NOMO-1 treated with dmso at 0.1 percent for 144 hours (cell line): ENCODE measurements around the gene KRTAP4-2.
"Not testable (repeated sequence)": the region's sequence is repeated elsewhere in the genome, so short reads cannot be mapped to it uniquely, and the experiment has no call there.

Experiments
- DNase-seq: peaks from one replicate; lab custom pipeline; 2025; ENCODE audit not compliant: unreplicated experiment; lab: John Stamatoyannopoulos, UW

Gene KRTAP4-2

DNA sequence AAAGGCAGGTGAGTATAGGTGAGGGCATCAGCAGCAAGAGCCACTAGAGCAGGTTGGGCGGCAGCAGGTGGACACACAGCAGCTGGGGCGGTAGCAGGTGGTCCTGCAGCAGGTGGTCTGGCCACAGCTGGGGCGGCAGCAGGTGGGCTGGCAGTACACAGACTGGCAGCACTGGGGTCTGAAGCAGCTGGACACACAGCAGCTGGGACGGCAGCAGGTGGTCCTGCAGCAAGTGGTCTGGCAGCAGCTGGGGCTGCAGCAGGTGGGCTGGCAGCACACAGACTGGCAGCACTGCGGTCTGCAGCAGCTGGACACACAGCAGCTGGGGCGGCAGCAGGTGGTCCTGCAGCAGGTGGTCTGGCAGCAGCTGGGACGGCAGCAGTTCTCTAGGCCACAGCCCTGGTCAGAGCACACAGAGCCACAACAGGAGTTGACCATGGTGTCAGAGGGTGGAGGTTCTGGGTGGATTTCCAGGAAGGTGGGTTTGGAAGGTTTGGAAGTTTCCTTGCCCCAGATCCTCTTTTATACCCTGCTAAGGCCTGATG is at the start of gene KRTAP4-2:
Gene KRTAP4-2 (minus strand): TSS at position 495 of the 545 bp plus-strand sequence. CDS start 57 bp downstream, at position 438.
- no peak for DNase-seq

DNA sequence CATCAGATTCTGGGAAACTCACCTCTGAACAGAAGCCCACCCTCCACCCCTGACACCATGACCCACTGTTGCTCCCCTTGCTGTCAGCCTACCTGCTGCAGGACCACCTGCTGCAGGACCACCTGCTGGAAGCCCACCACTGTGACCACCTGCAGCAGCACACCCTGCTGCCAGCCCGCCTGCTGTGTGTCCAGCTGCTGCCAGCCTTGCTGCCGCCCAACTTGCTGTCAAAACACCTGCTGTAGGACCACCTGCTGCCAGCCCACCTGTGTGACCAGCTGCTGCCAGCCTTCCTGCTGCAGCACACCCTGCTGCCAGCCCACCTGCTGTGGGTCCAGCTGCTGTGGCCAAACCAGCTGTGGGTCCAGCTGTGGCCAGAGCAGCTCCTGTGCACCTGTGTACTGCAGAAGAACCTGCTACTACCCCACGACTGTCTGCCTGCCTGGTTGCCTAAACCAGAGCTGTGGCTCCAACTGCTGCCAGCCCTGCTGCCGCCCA is 48.6 kb upstream of the KRTAP4-2 start, which contains the start of gene KRTAP9-2:
Gene KRTAP9-2 (plus strand): TSS at position 51 of the 498 bp plus-strand sequence. CDS start 7 bp downstream, at position 58.
- not testable (repeated sequence) for DNase-seq

DNA sequence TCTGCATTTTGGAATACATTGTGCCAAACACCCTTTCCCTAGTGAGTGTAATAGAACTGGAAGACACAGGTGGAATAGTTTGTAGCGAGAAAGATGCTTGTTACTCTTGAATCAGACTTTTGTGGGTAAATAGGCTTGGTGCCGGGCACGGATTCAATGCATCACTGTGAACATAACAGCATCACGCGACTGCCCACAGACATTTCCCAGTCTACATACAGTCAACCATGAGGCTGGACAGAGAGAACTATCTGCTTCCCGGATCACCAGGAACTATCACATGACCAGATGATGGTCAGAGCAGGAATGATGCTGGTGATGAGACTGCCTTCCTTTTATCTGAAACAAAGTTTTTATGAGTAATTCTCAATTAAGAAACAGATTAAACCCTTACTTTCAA is 48.0 kb upstream of the KRTAP4-2 start:
- DNase-seq = no peak

DNA sequence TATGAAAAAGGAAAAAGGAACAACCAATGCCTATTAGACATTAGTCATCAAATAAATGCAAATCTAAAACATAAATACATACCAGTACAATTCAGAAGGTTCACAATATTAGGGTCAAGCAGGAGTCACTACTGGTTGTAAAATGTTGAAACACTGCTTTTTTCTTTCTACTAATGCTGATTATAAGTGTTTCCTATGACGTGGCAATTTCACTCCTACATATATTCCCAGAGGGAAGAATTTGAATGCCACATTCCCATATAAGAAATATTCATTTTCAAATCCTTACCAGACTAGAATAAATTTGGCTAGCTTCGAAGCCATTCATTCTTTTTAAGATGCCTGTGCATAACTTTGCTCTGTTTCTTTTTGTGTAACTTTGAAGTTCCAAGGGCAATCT is 45.8 kb upstream of the KRTAP4-2 start:
- no peak for DNase-seq

DNA sequence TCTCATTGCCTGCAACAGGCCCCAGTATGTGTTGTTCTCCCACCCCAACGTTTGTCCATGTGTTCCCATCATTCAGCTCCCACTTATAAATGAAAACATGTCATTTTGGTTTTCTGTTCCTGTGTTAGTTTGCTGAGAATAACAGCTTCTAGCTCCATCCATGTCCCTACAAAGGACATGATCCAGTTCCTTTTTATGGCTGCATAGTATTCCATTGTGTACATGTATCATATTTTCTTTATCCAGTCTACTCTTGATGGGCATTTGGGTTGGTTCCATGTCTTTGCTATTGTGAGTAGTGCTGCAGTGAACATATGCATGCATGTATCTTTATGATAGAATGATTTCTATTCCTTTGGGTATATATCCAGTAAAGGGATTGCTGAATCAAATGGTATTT is 37.7 kb upstream of the KRTAP4-2 start:
- DNase-seq = no peak

DNA sequence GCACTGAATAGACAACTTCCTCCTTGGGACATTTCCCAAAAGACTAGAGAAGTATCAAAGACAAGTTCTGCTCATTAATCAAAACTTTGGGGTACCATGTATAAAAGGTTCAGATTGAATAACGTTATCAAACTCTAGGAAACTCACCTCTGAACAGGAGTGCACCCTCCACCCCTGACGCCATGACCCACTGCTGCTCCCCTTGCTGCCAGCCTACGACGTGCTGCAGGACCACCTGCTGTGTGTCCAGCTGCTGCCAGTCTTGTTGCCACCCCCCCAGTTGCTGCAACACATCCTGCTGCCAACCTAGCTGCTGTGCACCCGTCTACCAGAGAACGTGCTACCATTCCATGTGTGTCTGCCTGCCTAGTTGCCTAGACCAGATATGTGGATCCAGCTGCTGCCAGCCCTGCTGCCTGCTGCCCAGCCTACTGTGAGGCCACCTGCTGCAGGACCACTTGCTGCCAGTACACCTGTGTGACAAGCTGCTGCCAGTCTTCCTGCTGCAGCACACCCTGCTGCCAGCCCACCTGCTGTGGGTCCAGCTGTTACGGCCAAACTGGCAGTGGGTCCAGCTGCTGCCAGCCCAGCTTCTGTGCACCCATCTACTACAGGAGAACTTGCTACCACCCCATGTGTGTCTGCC is 34.6 kb upstream of the KRTAP4-2 start:
- DNase-seq = no peak

DNA sequence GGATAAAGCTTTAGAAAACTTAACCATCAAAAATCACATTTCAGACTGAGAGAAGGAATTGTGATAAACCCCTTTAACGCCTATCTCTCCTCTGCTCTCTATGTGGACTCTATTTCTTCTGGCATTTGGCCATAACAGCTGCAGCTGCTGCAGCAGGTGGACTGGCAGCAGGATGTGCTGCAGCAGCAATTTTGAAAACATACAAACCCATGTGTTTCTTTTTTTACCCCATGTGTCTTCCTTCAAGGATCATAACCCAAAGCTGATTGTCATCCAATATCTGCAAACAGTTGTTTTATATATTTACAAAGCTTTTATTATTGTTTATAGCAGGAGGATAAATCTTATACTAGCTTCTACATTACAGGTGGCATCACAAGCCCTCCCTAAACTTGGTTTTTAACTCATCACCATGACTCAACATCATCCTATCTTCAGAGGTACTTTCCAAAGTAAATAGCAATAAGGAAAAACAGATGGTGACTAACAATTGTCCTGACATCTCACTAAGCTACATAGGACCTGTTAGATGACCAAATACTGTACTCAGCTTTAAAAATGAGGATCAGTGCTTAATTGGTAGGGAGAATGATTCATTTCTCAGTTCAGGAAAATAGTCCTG is 33.9 kb upstream of the KRTAP4-2 start:
- no peak for DNase-seq

DNA sequence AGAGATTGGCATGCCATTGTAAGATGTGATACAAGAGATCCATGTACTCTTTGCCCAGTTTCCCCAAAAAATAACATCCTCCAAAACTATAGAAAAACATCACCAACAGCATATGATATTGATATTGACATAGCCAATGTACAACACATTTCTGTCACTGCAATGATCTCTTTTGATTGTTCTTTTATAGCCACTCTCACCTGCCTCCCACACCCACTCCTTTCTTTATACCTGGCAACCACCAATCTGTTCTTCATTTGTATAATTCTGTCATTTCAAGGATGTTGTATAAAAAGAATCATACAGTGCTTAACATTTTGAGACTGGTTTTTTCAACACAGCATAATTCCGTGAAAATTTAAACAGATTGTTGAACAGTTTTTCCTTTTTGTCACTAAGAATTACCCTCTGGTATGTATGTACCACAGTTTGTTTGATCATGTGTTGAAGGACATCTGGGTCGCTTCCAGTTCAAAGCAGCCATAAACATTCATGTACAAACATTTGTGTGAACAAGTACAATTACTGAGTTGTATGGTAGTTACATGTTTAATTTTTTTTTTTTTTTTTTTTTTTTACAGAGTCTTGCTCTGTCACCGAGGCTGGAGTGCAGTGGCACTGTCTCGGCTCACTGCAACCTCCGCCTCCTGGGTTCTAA is 21.5 kb upstream of the KRTAP4-2 start:
- DNase-seq = no peak

DNA sequence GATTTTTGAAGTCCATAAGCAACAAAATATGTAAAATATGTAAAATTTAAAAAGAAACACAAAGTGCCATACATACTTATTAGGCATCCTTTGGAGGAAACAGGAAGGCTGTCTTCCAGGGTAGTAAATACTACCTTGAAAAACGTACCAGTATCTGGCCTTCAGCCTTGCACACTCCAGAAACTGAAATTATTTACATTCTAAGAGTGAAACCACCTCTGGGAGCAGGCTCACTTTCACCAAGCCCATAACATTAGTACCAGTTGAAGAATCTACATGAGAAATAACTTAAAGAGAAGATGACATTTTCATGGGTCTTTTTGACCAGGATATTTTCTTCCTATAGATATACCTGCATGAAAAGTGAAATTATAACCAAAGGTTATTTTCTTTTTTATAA is 18.0 kb upstream of the KRTAP4-2 start:
- DNase-seq = no peak

DNA sequence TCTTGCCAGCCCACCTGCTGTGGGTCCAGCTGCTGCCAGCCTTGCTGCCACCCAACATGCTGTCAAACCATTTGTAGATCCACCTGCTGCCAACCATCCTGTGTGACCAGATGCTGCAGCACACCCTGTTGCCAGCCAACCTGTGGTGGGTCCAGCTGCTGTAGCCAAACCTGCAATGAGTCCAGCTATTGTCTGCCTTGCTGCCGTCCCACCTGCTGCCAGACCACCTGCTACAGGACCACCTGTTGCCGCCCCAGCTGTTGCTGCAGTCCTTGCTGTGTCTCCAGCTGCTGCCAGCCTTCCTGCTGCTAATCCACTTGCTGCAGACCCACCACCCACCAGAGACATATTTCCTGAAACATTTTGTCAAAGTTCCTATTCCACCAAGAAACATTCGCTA is 12.3 kb upstream of the KRTAP4-2 start:
- no peak for DNase-seq

DNA sequence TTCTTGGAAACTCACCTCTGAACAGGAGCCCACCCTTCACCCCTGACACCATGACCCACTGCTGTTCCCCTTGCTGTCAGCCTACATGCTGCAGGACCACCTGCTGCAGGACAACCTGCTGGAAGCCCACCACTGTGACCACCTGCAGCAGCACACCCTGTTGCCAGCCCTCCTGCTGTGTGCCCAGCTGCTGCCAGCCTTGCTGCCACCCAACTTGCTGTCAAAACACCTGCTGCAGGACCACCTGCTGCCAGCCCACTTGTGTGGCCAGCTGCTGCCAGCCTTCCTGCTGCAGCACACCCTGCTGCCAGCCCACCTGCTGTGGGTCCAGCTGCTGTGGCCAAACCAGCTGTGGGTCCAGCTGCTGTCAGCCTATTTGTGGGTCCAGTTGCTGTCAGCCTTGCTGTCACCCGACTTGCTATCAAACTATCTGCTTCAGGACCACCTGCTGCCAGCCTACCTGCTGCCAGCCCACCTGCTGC is 11.9 kb upstream of the KRTAP4-2 start, which contains the start of gene KRTAP9-1:
Gene KRTAP9-1 (plus strand): TSS at position 51 of the 482 bp plus-strand sequence. CDS start 0 bp downstream, at position 51.
- DNase-seq = not testable (repeated sequence)

DNA sequence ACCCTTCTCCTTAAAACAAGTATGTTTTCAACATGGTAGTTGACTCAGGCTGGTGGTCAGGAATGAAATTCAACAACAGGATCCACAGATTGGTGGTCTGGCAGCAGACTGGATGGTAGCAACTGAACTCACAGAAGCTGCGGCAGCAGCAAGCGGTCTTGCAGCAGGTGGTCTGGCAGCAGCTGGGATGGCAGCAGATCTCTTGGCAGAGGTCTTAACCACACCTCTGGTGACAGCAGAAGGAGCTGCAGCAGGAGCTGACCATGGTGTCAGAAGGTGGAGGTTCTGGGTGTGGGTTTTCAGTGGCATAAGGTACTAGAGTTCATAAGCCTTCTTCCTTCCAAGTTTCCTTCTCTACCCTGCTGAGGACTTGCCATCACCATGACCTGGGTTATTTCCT is 8.9 kb upstream of the KRTAP4-2 start:
- DNase-seq = no peak

DNA sequence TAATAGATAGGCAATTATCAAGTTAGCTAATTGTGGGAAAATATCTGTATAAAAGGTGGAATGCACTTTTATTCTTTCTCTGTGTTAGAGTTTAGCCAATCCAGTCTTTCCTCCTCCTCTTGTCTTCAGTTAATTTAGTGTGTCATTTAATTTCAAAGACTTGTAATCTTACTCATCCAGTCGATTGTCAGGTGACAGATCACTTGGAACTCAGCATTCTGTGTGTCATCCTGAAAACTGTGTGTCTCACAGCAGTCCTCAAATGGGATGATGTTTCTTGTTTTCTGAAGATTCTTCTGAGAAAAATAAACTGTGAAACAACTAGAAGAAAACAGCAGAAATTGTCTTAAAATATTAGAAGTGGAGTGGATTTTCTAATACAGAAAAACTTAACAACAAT is 7.0 kb upstream of the KRTAP4-2 start:
- DNase-seq = no peak

DNA sequence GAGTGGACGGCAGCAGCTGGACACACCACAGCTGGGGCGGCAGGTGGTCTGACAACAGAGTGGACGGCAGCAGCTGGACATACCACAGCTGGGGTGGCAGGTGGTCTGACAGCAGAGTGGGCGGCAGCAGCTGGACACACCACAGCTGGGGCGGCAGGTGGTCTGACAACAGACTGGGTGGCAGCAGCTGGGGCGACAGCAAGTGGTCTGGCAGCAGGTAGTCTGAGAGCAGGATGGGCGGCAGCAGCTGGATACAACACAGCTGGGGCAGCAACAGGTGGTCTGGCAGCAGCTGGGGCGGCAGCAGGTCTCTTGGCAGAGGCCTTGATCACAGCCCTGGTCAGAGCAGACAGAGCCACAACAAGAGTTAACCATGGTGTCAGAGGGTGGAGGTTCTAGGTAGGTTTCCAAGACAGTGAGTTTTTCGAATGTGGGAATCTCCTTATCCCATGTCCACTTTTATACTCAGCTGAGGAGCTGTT is 6.5 kb upstream of the KRTAP4-2 start, which contains the start of gene KRTAP4-1:
Gene KRTAP4-1 (minus strand): TSS at position 432 of the 482 bp plus-strand sequence. CDS start 57 bp downstream, at position 375.
- DNase-seq = no peak

DNA sequence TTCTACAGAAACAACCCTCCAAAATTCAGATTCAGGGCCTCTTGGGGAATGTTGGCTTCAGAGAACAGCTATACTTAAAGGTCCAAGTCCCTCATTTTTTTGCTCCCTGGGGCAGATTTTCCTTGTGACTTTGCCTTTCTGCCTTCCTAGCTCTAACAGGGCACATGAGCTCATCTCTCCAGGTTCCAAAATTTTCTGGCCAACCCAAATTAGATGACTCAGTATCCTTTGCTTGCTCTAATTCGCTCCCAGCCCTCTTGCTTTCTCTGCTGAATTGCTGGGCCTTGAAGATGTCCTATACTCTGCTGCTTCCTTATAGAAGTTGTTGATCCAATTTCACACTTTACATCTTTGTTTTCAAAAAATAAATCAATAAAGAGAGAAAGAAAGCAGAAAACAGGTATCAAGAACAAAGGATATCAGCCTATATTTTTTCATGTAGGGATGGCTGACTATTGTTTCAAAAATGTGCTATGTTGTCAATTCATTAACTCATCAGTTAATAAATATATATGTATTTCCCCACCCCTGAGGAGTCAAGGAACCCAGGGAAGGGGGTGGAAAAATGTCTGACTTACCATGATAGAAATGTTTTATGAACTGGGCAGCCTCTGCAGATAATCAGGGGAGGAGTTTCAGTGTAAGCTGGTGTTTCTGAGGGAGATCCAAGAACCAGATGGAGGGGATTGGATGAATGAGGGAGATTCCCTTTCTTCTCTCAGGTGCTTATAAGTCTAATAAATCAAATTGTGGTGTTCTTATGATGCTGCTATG is 1.0 kb upstream of the KRTAP4-2 start:
- no peak for DNase-seq

DNA sequence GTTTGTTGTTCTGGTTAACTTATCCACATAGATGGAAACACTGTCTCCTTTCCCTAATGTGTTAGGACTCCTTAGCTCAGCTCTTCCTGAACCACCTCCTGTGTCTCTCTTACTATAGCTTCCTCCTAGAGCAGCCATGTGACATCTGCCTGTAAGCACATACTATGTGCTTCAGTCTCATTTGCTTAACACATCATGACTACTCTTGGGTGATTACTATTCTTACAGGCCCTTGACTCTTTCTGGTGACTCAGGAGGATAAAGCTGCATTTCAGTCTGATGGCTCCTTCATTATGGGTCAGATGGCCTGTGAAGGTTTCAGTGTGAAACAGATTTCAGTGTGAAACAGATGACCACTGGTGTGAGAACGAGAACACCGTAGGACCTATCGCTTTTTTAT is 320 bp upstream of the KRTAP4-2 start:
- no peak for DNase-seq

DNA sequence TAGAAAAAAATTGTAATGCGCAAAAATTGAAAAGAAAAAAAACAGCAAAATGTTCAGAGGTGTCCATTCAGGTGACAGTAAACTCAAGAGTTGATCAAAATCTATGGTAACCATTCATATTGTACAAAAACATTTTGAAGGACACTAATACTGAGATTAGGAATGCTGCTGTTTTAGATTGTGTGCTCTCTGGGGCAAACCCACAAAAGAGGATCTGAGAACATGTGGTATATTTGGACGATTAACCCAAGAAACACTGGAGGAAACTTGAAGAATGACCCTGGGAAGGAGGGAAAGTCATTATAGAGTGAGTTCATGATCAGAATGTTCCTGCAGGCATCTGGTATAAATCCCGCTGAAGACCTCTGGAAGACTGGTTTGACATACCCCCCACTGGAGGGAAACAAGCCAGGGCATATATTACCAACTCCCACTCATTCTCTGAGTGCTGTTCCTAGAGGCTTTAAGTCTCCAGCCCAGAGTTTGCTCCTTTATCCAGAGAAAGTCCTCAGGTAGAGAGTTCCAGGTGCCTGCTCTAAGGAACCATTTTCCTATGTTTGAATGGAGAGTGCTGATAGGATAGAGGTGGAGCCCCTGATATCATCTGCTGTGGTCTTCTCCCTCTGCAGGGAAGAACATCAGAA is 1.2 kb downstream of the KRTAP4-2 start:
- no peak for DNase-seq

DNA sequence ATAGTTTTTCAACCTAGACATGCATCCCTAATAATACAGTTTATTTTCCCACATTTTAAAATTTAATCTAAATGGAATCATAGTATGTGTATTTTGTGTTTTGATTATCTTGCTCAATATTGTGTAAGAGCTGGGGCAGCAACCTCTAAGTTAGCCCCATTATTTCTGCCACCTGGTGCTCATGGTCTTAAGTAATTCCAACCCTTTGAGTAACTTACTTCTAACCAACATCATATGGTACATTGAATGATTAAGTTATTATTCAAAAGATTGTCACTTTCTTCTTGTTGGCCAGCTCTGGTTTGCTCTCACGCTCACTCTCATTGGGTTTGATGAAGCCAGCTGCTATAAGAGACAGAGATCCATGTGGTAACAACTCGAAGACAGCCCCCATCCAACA is 6.1 kb downstream of the KRTAP4-2 start:
- DNase-seq = no peak

DNA sequence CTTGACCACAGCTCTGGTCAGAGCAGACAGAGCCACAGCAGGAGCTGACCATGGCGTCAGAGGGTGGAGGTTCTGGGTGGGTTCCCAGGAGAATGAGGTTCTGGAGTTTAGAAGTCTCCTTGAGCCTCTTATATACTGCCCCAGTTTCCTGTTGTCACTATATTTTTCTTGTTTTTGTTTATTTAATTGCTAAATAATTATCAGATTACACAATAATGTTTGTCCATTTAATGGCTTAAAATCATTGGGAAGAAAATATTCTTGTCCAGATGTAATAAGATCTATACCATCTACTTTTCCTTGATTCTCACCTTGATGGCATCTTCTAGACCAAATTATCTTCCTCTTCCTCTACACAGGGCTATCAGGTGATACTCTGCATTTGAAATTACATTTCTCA is 9.9 kb downstream of the KRTAP4-2 start, which contains the start of gene KRTAP4-3:
Gene KRTAP4-3 (minus strand): TSS at position 101 of the 400 bp plus-strand sequence. CDS start 49 bp downstream, at position 52.
- DNase-seq = no peak

DNA sequence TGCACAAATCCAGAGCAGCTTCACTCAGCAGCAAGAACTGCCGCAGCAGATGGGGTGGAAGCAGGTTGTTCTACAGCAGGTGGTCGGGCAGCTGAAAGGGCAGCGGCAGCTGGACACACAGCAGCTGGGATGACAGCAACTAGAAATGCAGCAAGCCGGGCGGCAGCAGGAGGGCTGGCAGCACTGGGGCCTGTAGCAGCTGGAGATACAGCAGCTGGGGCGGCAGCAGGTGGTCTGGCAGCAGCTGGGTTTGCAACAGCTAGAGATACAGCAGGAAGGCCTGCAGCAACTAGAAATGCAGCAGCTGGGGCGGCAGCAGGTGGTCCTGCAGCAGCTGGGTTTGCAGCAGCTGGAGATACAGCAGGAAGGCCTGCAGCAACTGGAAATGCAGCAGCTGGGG is 10.5 kb downstream of the KRTAP4-2 start:
- no peak for DNase-seq
